B cell (primary cell): ENCODE measurements around the gene JADE2.

ENCODE experiments used
- CTCF ChIP-seq: fragments of 200-600 bp; IDR thresholded peaks from one replicate; pipeline ENCODE4 v1.8.0; 2022; ENCODE audit warnings: antibody characterized with exemption, mild to moderate bottlenecking
- EZH2 ChIP-seq: IDR thresholded peaks from 2 replicates; pipeline ENCODE4 v1.6.1; 2012; ENCODE audit warnings: borderline replicate concordance, low read depth, mild to moderate bottlenecking, moderate library complexity, low read length; ENCODE audit not compliant: insufficient read depth, poor library complexity, severe bottlenecking

- TF ChIP-seq CTCF (no peak), EZH2 (no peak)
Observed at GRCh38 chr5:134563221-134563620, 37.8 kb downstream of the JADE2 start.
